Erythroblast (primary cell): ENCODE results near the gene ALDH3B2.

Experiments used
- GATA1 ChIP-seq: IDR thresholded peaks from 2 replicates; pipeline ENCODE4 v1.6.1; 2011; ENCODE audit warnings: low read depth, mild to moderate bottlenecking, control low read depth, low read length, moderate library complexity
- POLR2A ChIP-seq: IDR thresholded peaks from 2 replicates; pipeline ENCODE4 v1.6.1; 2011; ENCODE audit warnings: mild to moderate bottlenecking, low read length

GRCh38 chr11:67665541-67666302 is 8.7 kb downstream of the ALDH3B2 start:
- TF ChIP-seq POLR2A (no peak), GATA1 (no peak)
